ENCODE data around the gene ATP8B4.

- no peak for TF ChIP-seq POLR2A (IDR thresholded peaks at IDR 0.05; ENCODE audit: low read depth, low read length)
- TF ChIP-seq SPI1 (IDR thresholded peaks at IDR 0.05; ENCODE audit: low read depth, low read length): no peak
These were observed 27.6 kb upstream of the ATP8B4 start for GRCh38 chr15:50146632-50147031.
